Fibroblast of lung (primary cell): Measurements from ENCODE around the gene CTTNBP2NL. TPM values are rescaled to one million over a fixed set of nuclear protein-coding genes. Genes with fewer than 3 reads are reported as not detected.

Source experiments
- DNase-seq, 2 donors: peaks; one replicate each; pipeline versions ENCODE4 v3.0.0 to v3.0.0-alpha.2; 2010; ENCODE audit warnings: low read depth in 2 of 2
- H2AFZ ChIP-seq: 2 replicates; pipeline ENCODE4 v1.5.1; 2012; ENCODE audit warnings: low read length, control low read depth, inconsistent platforms
- H3K27ac ChIP-seq: 2 replicates; pipeline ENCODE4 v1.5.1; 2011; ENCODE audit warnings: low read length, control low read depth; ENCODE audit not compliant: insufficient read depth
- H3K27me3 ChIP-seq: 2 replicates; pipeline ENCODE4 v1.5.1; 2011; ENCODE audit warnings: mild to moderate bottlenecking, low read length; ENCODE audit not compliant: control insufficient read depth, insufficient read depth
- H3K36me3 ChIP-seq: 2 replicates; pipeline ENCODE4 v1.5.1; 2011; ENCODE audit warnings: low read length; ENCODE audit not compliant: control insufficient read depth, insufficient read depth
- H3K4me1 ChIP-seq: 2 replicates; pipeline ENCODE4 v1.5.1; 2011; ENCODE audit warnings: low read length; ENCODE audit not compliant: control insufficient read depth, insufficient read depth; ENCODE audit errors: extremely low read depth
- H3K4me2 ChIP-seq: 2 replicates; pipeline ENCODE4 v1.5.1; 2011; ENCODE audit warnings: low read length, control low read depth; ENCODE audit not compliant: insufficient read depth; ENCODE audit errors: extremely low read depth
- H3K4me3 ChIP-seq, 4 experiments: fragments of 200-600 bp in 1 of 4; sonication (generic) in 1 of 4; replicated peaks in 1 of 4; 2 replicates each; pipeline ENCODE4 v1.5.1; 2011 to 2016; ENCODE audit warnings: low read length in 4 of 4, low read depth in 3 of 4, mild to moderate bottlenecking in 3 of 4, control low read depth in 2 of 4, inconsistent platforms in 1 of 4, mixed read lengths in 1 of 4; ENCODE audit not compliant: insufficient read depth in 1 of 4; ENCODE audit errors: control extremely low read depth in 1 of 4
- H3K79me2 ChIP-seq: 2 replicates; pipeline ENCODE4 v1.5.1; 2012; ENCODE audit warnings: mild to moderate bottlenecking, low read length, inconsistent platforms; ENCODE audit not compliant: control insufficient read depth, insufficient read depth
- H3K9ac ChIP-seq: 2 replicates; pipeline ENCODE4 v1.5.1; 2011; ENCODE audit warnings: mild to moderate bottlenecking, low read length, control low read depth; ENCODE audit not compliant: insufficient read depth
- H3K9me3 ChIP-seq: 2 replicates; pipeline ENCODE4 v1.5.1; 2012; ENCODE audit warnings: low read depth, low read length; ENCODE audit not compliant: control insufficient read depth, insufficient read depth
- H4K20me1 ChIP-seq: 2 replicates; pipeline ENCODE4 v1.5.1; 2011; ENCODE audit warnings: low read length; ENCODE audit not compliant: control insufficient read depth, insufficient read depth; ENCODE audit errors: extremely low read depth
- EZH2 ChIP-seq: IDR thresholded peaks from 2 replicates; pipeline ENCODE4 v1.5.1; 2012; ENCODE audit warnings: low read length, control low read depth, mild to moderate bottlenecking; ENCODE audit errors: missing control alignments
- polyA plus RNA-seq, 2 donors: library from polyadenylated mRNA; depleted of rRNA in 1 of 2; stranded (reverse) in 1 of 2; unstranded in 1 of 2; fragments of >200 nt; gene quantifications; 2 replicates each; pipeline ENCODE4 v1.2.1, GENCODE V29; 2011 to 2012; ENCODE audit warnings: missing spikeins in 1 of 2
- total RNA-seq: library from RNA; depleted of rRNA; stranded (reverse); fragments of >200 nt; gene quantifications from 2 replicates; pipeline ENCODE4 v1.2.1, GENCODE V29; 2014
- TF ChIP-seq, protein P1 (sequence below), 2 donors: IDR thresholded peaks in 1 of 2; conservative IDR thresholded peaks in 1 of 2; 1 replicate in 1 of 2; 2 replicates in 1 of 2; pipeline ENCODE4 v1.5.1; 2011 to 2012; ENCODE audit warnings: low read length in 2 of 2, control low read depth in 1 of 2, inconsistent platforms in 1 of 2, low read depth in 1 of 2, mild to moderate bottlenecking in 1 of 2

CTTNBP2NL gene
- total and polyA plus RNA-seq, 2 donors (not counting 1 experiment from before 2014, with no cell fraction given): 18.5 to 26.8 TPM

DNA sequence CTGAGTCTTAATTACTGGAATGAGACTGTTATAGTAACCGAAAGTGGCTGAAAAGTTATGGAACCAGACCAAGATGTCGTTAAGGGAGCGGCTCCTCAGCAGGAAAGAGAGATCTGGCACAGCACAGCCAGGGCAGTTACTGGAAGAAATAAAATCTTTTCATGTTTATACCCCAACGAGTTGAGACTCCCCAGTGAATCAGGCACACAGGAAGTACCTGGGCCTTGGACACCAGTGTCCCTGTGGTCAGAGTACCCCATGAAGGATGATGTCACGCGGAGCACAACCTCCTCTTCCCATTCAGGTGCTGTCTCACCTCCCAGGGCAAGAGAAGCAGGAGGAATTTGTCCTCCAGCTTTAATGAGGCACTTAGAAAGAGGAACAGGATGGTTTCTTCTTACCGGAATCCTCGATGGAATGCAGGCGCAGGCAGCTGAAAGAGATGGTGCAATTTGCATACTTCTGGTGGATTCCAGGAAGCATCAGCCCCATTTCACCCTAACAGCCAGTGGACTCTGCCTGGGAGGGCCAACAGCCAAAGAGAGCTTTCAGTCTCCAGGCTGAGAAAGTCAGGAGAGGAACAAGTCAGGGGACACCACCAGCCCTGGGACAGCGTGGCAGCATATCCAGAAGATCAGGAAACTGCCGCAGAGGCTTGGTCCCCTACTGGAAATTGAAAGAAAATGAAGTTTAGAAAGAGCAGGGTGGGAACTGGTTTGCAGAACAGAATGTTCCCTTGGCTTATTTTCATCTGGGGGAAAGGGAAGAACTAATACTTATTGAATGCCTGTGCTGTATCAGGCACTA lies 35.9 kb upstream of the CTTNBP2NL start:
- peak overlapping the region; percentile 92 for H3K4me2 ChIP-seq

DNA sequence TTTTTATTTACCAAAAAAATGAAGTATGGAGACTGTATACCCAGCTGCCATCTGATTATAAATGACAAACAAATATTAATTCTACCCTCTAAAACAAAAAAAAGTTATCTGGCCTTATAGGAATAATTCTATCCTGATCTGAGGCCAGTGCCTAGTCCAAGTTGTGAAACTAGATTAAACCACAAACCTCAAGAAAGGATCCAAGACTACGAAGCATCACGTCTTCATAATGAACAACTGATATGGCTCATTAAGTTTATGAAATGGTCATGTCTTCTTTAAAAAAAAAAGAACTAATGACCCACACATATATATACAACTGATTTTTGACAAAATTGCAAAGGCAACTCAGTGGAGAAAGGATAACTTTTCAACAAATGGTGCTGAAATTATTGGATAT lies 32.4 kb upstream of the CTTNBP2NL start:
- TF ChIP-seq EZH2: no peak
- TF ChIP-seq, protein P1, sequence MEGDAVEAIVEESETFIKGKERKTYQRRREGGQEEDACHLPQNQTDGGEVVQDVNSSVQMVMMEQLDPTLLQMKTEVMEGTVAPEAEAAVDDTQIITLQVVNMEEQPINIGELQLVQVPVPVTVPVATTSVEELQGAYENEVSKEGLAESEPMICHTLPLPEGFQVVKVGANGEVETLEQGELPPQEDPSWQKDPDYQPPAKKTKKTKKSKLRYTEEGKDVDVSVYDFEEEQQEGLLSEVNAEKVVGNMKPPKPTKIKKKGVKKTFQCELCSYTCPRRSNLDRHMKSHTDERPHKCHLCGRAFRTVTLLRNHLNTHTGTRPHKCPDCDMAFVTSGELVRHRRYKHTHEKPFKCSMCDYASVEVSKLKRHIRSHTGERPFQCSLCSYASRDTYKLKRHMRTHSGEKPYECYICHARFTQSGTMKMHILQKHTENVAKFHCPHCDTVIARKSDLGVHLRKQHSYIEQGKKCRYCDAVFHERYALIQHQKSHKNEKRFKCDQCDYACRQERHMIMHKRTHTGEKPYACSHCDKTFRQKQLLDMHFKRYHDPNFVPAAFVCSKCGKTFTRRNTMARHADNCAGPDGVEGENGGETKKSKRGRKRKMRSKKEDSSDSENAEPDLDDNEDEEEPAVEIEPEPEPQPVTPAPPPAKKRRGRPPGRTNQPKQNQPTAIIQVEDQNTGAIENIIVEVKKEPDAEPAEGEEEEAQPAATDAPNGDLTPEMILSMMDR (conservative IDR thresholded peaks at IDR 0.05 in 1 of 2, IDR thresholded peaks at IDR 0.05 in 1 of 2; ENCODE audit: low read depth in 1 of 2, low read length in 2 of 2): no peak
- no peak for DNase-seq
- H3K4me3 ChIP-seq: no peak overlapping the region

More for the DNA sequence above, 35.9 kb upstream of the CTTNBP2NL start:
- Histone ChIP-seq H3K4me3 (peak overlapping the region in 2 of 4 experiments; percentile 0 to 34), H3K27ac (peak overlapping the region; percentile 84), H3K9me3 (no peaks in the 10 kb centered on the region), H3K79me2 (no peaks in the 10 kb centered on the region), H3K4me1 (peaks cover 15% of the 10 kb centered on the region), H3K27me3 (peaks cover 12% of the 10 kb centered on the region), H2AFZ (peak overlapping the region; percentile 80), H3K9ac (peak overlapping the region; percentile 26), H3K36me3 (no peaks in the 10 kb centered on the region), H4K20me1 (no peaks in the 10 kb centered on the region)
- peak; percentile 75 to 83 for DNase-seq
- TF ChIP-seq, protein P1 (conservative IDR thresholded peaks at IDR 0.05 in 1 of 2, IDR thresholded peaks at IDR 0.05 in 1 of 2; ENCODE audit: low read depth in 1 of 2, low read length in 2 of 2): no peak
- no peak for TF ChIP-seq EZH2

DNA sequence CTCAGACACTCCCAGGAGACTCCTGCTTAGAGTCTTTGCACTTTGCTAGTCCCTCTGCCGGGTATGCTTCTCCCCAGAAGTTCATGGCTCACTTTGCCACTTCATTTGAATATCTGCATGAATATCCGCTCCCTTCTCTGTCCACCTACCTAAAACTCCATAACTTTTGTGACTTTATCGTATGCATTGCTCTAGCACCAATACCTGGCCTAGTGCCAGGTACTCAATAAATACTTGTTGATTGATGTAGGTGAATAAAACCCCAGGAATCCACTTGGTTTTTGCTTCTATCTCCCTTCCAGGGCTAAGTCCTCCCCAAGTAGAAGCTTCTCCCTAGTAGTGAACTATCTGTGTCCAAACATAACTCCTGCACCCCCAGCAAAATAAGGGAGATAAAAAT lies 27.8 kb upstream of the CTTNBP2NL start:
- H3K4me1 ChIP-seq: no peaks in the 10 kb centered on the region
- H3K27ac ChIP-seq: no peak overlapping the region
- no peaks in the 10 kb centered on the region for H3K9me3 ChIP-seq
- H3K9ac ChIP-seq: no peak overlapping the region
- H3K36me3 ChIP-seq: no peaks in the 10 kb centered on the region
- H4K20me1 ChIP-seq: no peaks in the 10 kb centered on the region
- no peak for DNase-seq
- no peak for TF ChIP-seq EZH2
- TF ChIP-seq, protein P1 (conservative IDR thresholded peaks at IDR 0.05 in 1 of 2, IDR thresholded peaks at IDR 0.05 in 1 of 2; ENCODE audit: low read depth in 1 of 2, low read length in 2 of 2): no peak
- no peak overlapping the region for H3K4me3 ChIP-seq
- peaks cover 9% of the 10 kb centered on the region for H3K27me3 ChIP-seq
- H3K4me2 ChIP-seq: no peak overlapping the region
- no peaks in the 10 kb centered on the region for H3K79me2 ChIP-seq
- H2AFZ ChIP-seq: no peak overlapping the region

More for the DNA sequence above, 32.4 kb upstream of the CTTNBP2NL start:
- Histone ChIP-seq H3K27ac (no peak overlapping the region), H3K27me3 (peaks cover 14% of the 10 kb centered on the region), H3K9me3 (no peaks in the 10 kb centered on the region), H4K20me1 (no peaks in the 10 kb centered on the region), H3K79me2 (no peaks in the 10 kb centered on the region), H3K9ac (no peak overlapping the region), H3K36me3 (no peaks in the 10 kb centered on the region), H2AFZ (no peak overlapping the region), H3K4me1 (peaks cover 15% of the 10 kb centered on the region), H3K4me2 (no peak overlapping the region)
